GM18951 (cell line): Measurements from ENCODE around the gene LSR.

ENCODE experiments used
- POLR2A ChIP-seq: IDR thresholded peaks from 4 replicates; pipeline ENCODE4 v1.6.1; 2011; ENCODE audit warnings: mild to moderate bottlenecking; ENCODE audit not compliant: insufficient read length, insufficient read depth; ENCODE audit errors: extremely low read depth
- in situ Hi-C: fragments of 300-500 bp; cut with MboI; formaldehyde crosslinking; loops from one replicate; pipeline ENCODE4 v1.12.0; 2022; ENCODE audit warnings: low sequenced_read_pairs, mixed read lengths, inconsistent platforms; ENCODE audit not compliant: unreplicated experiment

Gene LSR

GRCh38 chr19:35262101-35262761 is 13.4 kb downstream of the LSR start:
- in situ Hi-C loops, result no loop called here
- no peak for TF ChIP-seq POLR2A

- in situ Hi-C loops, result no loop called here
- TF ChIP-seq POLR2A, result peak; percentile 0
Measured at GRCh38 chr19:35264268-35265125, 15.7 kb downstream of the LSR start.

- no peak for TF ChIP-seq POLR2A
- in situ Hi-C loops, result no loop called here
Measured at GRCh38 chr19:35265126-35265899, 16.5 kb downstream of the LSR start.

- no peak for TF ChIP-seq POLR2A
- in situ Hi-C loops, result no loop called here
Measured at GRCh38 chr19:35265900-35266519, 17.2 kb downstream of the LSR start.

- TF ChIP-seq POLR2A, result no peak
- in situ Hi-C loops, result no loop called here
Measured at GRCh38 chr19:35266520-35267352, 17.9 kb downstream of the LSR start.

GRCh38 chr19:35267353-35267817 is 18.6 kb downstream of the LSR start:
- in situ Hi-C loops, result no loop called here
- no peak for TF ChIP-seq POLR2A

GRCh38 chr19:35267818-35268535 is 19.2 kb downstream of the LSR start:
- in situ Hi-C loops, result no loop called here
- peak; percentile 87 for TF ChIP-seq POLR2A

GRCh38 chr19:35268536-35269437 is 20.0 kb downstream of the LSR start, which contains the start of gene USF2:
Gene USF2, plus strand, starts transcription at chr19:35268962. Its CDS starts 140 bp downstream, at chr19:35269102.
- TF ChIP-seq POLR2A, result no peak
- in situ Hi-C loops, result no loop called here

GRCh38 chr19:35269438-35270117 is 20.8 kb downstream of the LSR start:
- in situ Hi-C loops, result no loop called here
- peak; percentile 45 for TF ChIP-seq POLR2A

- in situ Hi-C loops, result no loop called here
- peak; percentile 0 for TF ChIP-seq POLR2A
Measured at GRCh38 chr19:35270381-35270811, 21.6 kb downstream of the LSR start.

GRCh38 chr19:35271546-35271945 is 22.7 kb downstream of the LSR start:
- TF ChIP-seq POLR2A, result no peak
- in situ Hi-C loops, result no loop called here
